ENCODE data around the gene SCNN1G. TPM values are rescaled to one million over a fixed set of nuclear protein-coding genes. Genes with fewer than 3 reads are reported as not detected.

SCNN1G gene
- total and polyA plus RNA-seq, 2 of the 13 experiments (the other 11 are each of a cell fraction or from before 2014, with no cell fraction given), result not detected

GRCh38 chr16:23149267-23149992, 33.1 kb upstream of the SCNN1G start, which contains the start of gene USP31 (continued):
- TF ChIP-seq ZNF292 (CRISPR knock-in tag; IDR thresholded peaks at IDR 0.05; ENCODE audit: borderline replicate concordance, low read depth), result peak; percentile 91
- TF ChIP-seq HOXD1 (CRISPR knock-in tag; IDR thresholded peaks at IDR 0.05), result 0 out of 2 replicates have a peak, but pooled peaks have one; percentile 64
- TF ChIP-seq PLSCR1 (CRISPR knock-in tag; IDR thresholded peaks at IDR 0.05; ENCODE audit: borderline replicate concordance), result no peak
- peak; percentile 73 for TF ChIP-seq KDM3A (CRISPR knock-in tag; IDR thresholded peaks at IDR 0.05; ENCODE audit: low read depth)
- TF ChIP-seq SMYD3 (CRISPR knock-in tag; IDR thresholded peaks at IDR 0.05), result no peak
- no peak for TF ChIP-seq HMG20B (CRISPR knock-in tag; conservative IDR thresholded peaks at IDR 0.05)
- TF ChIP-seq ZNF441 (CRISPR knock-in tag; IDR thresholded peaks at IDR 0.05; ENCODE audit: borderline replicate concordance), result peak; percentile 31; the same call in 1 of the 2 replicates
- TF ChIP-seq HOXA3 (CRISPR knock-in tag; IDR thresholded peaks at IDR 0.05), result peak; percentile 99
- TF ChIP-seq RXRA (CRISPR knock-in tag; IDR thresholded peaks at IDR 0.05), result peak; percentile 86
- no peak for TF ChIP-seq SMC3 (IDR thresholded peaks at IDR 0.05; ENCODE audit: low read length)
- TF ChIP-seq SIN3A (IDR thresholded peaks at IDR 0.05; ENCODE audit: borderline replicate concordance, low read depth, low read length), result peak; percentile 51; the same call in 1 of the 2 replicates
- no peak for TF ChIP-seq ZBTB43 (CRISPR knock-in tag; conservative IDR thresholded peaks at IDR 0.05)
- peak; percentile 47; the same call in 1 of the 2 replicates for TF ChIP-seq REPIN1 (CRISPR knock-in tag; IDR thresholded peaks at IDR 0.05; ENCODE audit: borderline replicate concordance, low read depth)
- no peak for TF ChIP-seq TBX3 (IDR thresholded peaks at IDR 0.05; ENCODE audit: borderline replicate concordance)
- TF ChIP-seq BRCA1 (CRISPR knock-in tag; IDR thresholded peaks at IDR 0.05), result no peak
- TF ChIP-seq ZNF598 (CRISPR knock-in tag; IDR thresholded peaks at IDR 0.05; ENCODE audit: borderline replicate concordance), result peak; percentile 96; the same call in 1 of the 2 replicates
- 0 out of 2 replicates have a peak, but pooled peaks have one; percentile 19 for TF ChIP-seq SSRP1 (CRISPR knock-in tag; IDR thresholded peaks at IDR 0.05)
- no peak; the same call in 1 of the 2 replicates for TF ChIP-seq ZFP90 (CRISPR knock-in tag; IDR thresholded peaks at IDR 0.05; ENCODE audit: borderline replicate concordance)
- TF ChIP-seq HNF4G (IDR thresholded peaks at IDR 0.05; ENCODE audit: borderline replicate concordance, low read depth, low read length), result no peak
- TF ChIP-seq HNF4G (CRISPR knock-in tag; IDR thresholded peaks at IDR 0.05; ENCODE audit: borderline replicate concordance, low read depth), result 0 out of 2 replicates have a peak, but pooled peaks have one; percentile 42
- TF ChIP-seq KDM4B (CRISPR knock-in tag; IDR thresholded peaks at IDR 0.05), result peak; percentile 94
- TF ChIP-seq GMEB2 (CRISPR knock-in tag; IDR thresholded peaks at IDR 0.05; ENCODE audit: low read depth), result peak; percentile 93
- peak; percentile 78; the same call in 1 of the 2 replicates for TF ChIP-seq HNF1B (CRISPR knock-in tag; IDR thresholded peaks at IDR 0.05)
- no peak; the same call in 1 of the 2 replicates for TF ChIP-seq ATF7-NPFF (CRISPR knock-in tag; IDR thresholded peaks at IDR 0.05; ENCODE audit: low read depth)
- TF ChIP-seq EHMT2 (IDR thresholded peaks at IDR 0.05; ENCODE audit: borderline replicate concordance, low read depth, low read length), result no peak
- peak; percentile 52 for TF ChIP-seq ZMAT3 (CRISPR knock-in tag; conservative IDR thresholded peaks at IDR 0.05)

Data from HepG2 (cell line).